ENCODE data around the gene MTHFD1. TPM values are rescaled to one million over a fixed set of nuclear protein-coding genes. Genes with fewer than 3 reads are reported as not detected.

The MTHFD1 gene
- total RNA-seq, 1 experiment from 2014 or later: 226 TPM

DNA sequence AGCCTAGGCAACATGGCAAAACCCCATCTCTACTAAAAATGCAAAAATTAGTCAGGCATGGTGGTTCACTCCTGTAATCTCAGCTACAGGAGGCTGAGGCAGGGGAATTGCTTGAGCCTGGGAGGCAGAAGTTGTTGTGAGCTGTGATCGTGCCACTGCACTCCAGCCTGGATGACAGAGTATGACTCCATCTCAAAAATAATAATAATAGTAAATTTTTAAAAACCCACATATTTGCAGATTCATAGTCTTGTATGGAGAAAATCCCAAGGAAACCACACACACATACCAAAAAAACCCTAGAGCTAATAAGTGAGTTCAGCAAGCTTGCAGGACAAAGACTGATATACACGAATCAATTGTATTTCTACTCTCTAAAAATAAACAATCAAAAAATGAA lies 19.0 kb upstream of the MTHFD1 start (continued):
- TF ChIP-seq ZNF512 (CRISPR knock-in tag; IDR thresholded peaks at IDR 0.05; ENCODE audit: borderline replicate concordance) (no peak), NR1H2 (CRISPR knock-in tag; IDR thresholded peaks at IDR 0.05) (no peak), NFE2L1 (CRISPR knock-in tag; IDR thresholded peaks at IDR 0.05) (no peak), SP1 (CRISPR knock-in tag; conservative IDR thresholded peaks at IDR 0.05) (no peak), OVOL2 (CRISPR knock-in tag; IDR thresholded peaks at IDR 0.05; ENCODE audit: borderline replicate concordance) (no peak), ELF4 (CRISPR knock-in tag; IDR thresholded peaks at IDR 0.05; ENCODE audit: low read depth) (no peak), SOX15 (CRISPR knock-in tag; IDR thresholded peaks at IDR 0.05) (no peak)
- TF ChIP-seq, protein P1, sequence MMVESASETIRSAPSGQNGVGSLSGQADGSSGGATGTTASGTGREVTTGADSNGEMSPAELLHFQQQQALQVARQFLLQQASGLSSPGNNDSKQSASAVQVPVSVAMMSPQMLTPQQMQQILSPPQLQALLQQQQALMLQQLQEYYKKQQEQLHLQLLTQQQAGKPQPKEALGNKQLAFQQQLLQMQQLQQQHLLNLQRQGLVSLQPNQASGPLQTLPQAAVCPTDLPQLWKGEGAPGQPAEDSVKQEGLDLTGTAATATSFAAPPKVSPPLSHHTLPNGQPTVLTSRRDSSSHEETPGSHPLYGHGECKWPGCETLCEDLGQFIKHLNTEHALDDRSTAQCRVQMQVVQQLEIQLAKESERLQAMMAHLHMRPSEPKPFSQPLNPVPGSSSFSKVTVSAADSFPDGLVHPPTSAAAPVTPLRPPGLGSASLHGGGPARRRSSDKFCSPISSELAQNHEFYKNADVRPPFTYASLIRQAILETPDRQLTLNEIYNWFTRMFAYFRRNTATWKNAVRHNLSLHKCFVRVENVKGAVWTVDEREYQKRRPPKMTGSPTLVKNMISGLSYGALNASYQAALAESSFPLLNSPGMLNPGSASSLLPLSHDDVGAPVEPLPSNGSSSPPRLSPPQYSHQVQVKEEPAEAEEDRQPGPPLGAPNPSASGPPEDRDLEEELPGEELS (CRISPR knock-in tag; IDR thresholded peaks at IDR 0.05): no peak

GRCh38 chr14:64387232-64387781 lies 846 bp upstream of the MTHFD1 start:
- Mint-ChIP-seq H3K27me3 (ENCODE audit: low read depth) (peaks cover 4% of the 10 kb centered on the region), H3K36me3 (peaks cover 7% of the 10 kb centered on the region), H3K4me3 (peak overlapping the region; percentile 88), H3K27ac (peak overlapping the region; percentile 100), H3K4me1 (peaks cover 34% of the 10 kb centered on the region), H3K9me3 (0 out of 2 replicates have a peak, but pooled peaks cover 3% of the 10 kb centered on the region)
- ChIA-PET POLR2A (interaction anchor here (0.8 to 2.2 kb wide), 11 partner anchors 8 to 153 kb away, joined by 3 to 33 read pairs (median 6); partner anchors contain the start of genes HSPA2, ZBTB1 and ZBTB25), CTCF (interaction anchor here (0.6 to 2.9 kb wide), 9 partner anchors 8 to 1437 kb away, joined by 3 to 19 read pairs (median 3); no protein-coding TSS in a partner anchor)
- DNase-seq (ENCODE audit: low spot score): no peak
- ATAC-seq: peak; percentile 9
- peak; percentile 24; the same call in 1 of the 2 replicates for TF ChIP-seq JUN (CRISPR knock-in tag; IDR thresholded peaks at IDR 0.05)
- no peak for TF ChIP-seq FOXJ3 (CRISPR knock-in tag; IDR thresholded peaks at IDR 0.05; ENCODE audit: borderline replicate concordance)
- no peak for TF ChIP-seq ZBTB21 (CRISPR knock-in tag; IDR thresholded peaks at IDR 0.05; ENCODE audit: borderline replicate concordance)
- no peak for TF ChIP-seq ARID4B (CRISPR knock-in tag; IDR thresholded peaks at IDR 0.05; ENCODE audit: borderline replicate concordance)
- TF ChIP-seq, protein P2, sequence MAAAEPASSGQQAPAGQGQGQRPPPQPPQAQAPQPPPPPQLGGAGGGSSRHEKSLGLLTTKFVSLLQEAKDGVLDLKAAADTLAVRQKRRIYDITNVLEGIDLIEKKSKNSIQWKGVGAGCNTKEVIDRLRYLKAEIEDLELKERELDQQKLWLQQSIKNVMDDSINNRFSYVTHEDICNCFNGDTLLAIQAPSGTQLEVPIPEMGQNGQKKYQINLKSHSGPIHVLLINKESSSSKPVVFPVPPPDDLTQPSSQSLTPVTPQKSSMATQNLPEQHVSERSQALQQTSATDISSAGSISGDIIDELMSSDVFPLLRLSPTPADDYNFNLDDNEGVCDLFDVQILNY (CRISPR knock-in tag; IDR thresholded peaks at IDR 0.05): no peak
- peak; percentile 54; the same call in 1 of the 2 replicates for TF ChIP-seq RELA (CRISPR knock-in tag; IDR thresholded peaks at IDR 0.05; ENCODE audit: borderline replicate concordance)
- 0 out of 2 replicates have a peak, but pooled peaks have one; percentile 36 for TF ChIP-seq TEAD1 (CRISPR knock-in tag; IDR thresholded peaks at IDR 0.05)
- no peak for TF ChIP-seq TP53 (CRISPR knock-in tag; IDR thresholded peaks at IDR 0.05)
- no peak for TF ChIP-seq NFE2L1 (CRISPR knock-in tag; IDR thresholded peaks at IDR 0.05)
- TF ChIP-seq MXD4 (CRISPR knock-in tag; IDR thresholded peaks at IDR 0.05; ENCODE audit: borderline replicate concordance): no peak
- TF ChIP-seq, protein P3, sequence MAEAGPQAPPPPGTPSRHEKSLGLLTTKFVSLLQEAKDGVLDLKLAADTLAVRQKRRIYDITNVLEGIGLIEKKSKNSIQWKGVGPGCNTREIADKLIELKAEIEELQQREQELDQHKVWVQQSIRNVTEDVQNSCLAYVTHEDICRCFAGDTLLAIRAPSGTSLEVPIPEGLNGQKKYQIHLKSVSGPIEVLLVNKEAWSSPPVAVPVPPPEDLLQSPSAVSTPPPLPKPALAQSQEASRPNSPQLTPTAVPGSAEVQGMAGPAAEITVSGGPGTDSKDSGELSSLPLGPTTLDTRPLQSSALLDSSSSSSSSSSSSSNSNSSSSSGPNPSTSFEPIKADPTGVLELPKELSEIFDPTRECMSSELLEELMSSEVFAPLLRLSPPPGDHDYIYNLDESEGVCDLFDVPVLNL (CRISPR knock-in tag; IDR thresholded peaks at IDR 0.05; ENCODE audit: borderline replicate concordance, low read depth): no peak
- TF ChIP-seq PRDM15 (CRISPR knock-in tag; IDR thresholded peaks at IDR 0.05): no peak
- no peak for TF ChIP-seq ZNF512 (CRISPR knock-in tag; IDR thresholded peaks at IDR 0.05; ENCODE audit: borderline replicate concordance)
- no peak for TF ChIP-seq CBFB (CRISPR knock-in tag; IDR thresholded peaks at IDR 0.05; ENCODE audit: low read depth)
